Smooth muscle cell of the pulmonary artery (primary cell): ENCODE measurements around the gene LEMD3. TPM values are rescaled to one million over a fixed set of nuclear protein-coding genes. Genes with fewer than 3 reads are reported as not detected.

Experiments
- total RNA-seq: library from RNA; depleted of rRNA; stranded (reverse); fragments of >200 nt; gene quantifications from 2 replicates; pipeline ENCODE4 v1.2.3, GENCODE V29; 2014

Gene LEMD3
- 21.8 and 27.8 TPM in 2 replicates for total RNA-seq

GRCh38 chr12:65169320-65170208 is at the start of gene LEMD3:
TSS of gene LEMD3 (plus strand) at chr12:65169583. CDS start at chr12:65169597, 14 bp downstream.

DNA sequence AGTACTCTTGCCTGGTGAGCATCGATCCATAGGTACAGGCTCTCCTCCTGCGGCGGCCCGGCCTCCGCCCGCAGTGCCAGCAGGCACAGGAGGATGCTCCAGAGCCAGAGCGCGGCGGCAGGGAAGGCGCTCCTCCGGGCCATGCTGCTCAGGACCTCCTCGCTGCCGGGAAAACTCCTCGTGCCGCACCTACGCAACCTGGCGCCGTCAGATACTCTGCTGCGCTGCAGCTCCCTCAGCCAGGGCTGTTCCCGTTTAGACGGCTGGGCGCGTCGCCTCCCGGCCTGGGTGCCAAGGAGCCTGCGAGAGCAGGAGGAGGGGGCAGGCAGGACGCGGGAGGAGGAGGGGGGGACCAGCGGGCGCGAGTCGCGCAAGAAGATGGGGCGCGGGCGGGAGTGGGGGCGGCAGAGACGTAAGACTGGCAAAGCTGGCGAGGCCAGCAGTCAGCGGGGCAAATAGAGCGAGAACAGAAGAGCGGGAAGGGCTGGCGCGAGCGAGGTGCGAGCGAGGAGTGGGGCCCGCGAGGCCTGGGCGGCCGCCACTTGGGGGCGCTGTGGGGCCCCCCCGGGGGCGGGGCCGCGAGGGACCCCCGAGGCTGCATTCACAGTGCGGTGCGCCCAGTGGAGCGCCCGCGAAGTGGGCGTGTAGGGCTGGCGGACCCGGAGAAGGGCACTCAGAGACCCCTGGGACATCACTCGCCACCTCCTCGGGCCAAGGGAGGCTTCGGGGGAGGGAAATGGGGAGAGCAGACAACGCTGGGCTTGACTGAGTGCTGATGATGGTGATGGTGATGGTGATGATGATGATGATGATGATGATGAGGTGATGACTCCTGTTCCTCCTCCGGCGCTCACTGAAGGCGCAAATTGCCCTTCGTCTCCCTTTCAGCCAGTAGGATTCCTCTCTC is 48.1 kb upstream of the LEMD3 start, which contains the start of gene WIF1:
TSS of gene WIF1 (minus strand) at position 257 of the 907 bp plus-strand sequence. CDS start at position 143, 114 bp downstream.

GRCh38 chr12:65278576-65279368 is 109.4 kb downstream of the LEMD3 start, which contains the start of gene MSRB3:
TSS of gene MSRB3 (plus strand) at chr12:65278683. CDS start at chr12:65308580, 29,897 bp downstream.

Other genes with a start within 250 kb of the LEMD3 start
- not detected in 2 replicates for gene WIF1, start 48.3 kb upstream of the LEMD3 start, total RNA-seq
- gene MSRB3, start 109.1 kb downstream of the LEMD3 start, total RNA-seq: 91.8 and 103 TPM in 2 replicates